ENCODE data around the gene MFSD11.
A peak's percentile ranks its signal among the peaks of the same experiment; 100 is the strongest.
"Not testable (repeated sequence)": the region's sequence is repeated elsewhere in the genome, so short reads cannot be mapped to it uniquely, and the experiment has no call there.

MFSD11 gene

DNA sequence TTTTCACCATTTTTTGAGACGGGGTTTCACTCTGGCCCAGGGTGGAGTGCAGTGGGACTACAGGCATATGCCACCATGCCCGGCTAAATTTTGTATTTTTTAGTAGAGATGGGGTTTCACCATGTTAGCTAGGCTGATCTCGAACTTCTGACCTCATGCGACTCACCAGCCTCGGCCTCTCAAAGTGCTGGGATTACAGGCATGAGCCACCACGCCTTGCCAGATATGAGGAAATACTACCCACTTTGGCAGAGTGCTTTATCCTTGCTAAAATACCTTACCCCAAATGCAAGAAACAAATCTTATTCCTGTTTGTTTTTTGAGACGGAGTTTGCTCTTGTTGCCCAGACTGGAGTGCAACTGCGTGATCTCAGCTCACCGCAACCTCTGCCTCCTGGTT is 67.4 kb downstream of the MFSD11 start:
- no peak for DNase-seq (ENCODE audit: low spot score)

- not testable (repeated sequence) for DNase-seq (ENCODE audit: low spot score)
Observed at GRCh38 chr17:76806151-76806550, 68.2 kb downstream of the MFSD11 start.

DNA sequence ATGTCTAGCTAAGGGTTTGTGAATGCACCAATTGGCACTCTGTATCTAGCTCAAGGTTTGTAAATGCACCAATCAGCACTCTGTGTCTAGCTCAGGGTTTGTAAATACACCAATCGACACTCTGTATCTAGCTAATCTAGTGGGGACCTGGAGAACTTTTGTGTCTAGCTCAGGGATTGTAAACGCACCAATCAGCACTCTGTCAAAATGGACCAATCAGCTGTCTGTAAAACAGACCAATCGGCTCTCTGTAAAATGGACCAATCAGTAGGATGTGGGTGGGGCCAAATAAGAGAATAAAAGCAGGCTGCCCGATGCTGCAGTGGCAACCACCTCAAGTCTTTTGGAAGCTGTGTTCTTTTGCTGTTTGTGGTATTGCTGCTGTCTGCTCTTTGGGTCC is 68.8 kb downstream of the MFSD11 start:
- DNase-seq (ENCODE audit: low spot score): not testable (repeated sequence)

- DNase-seq (ENCODE audit: low spot score): no peak
Observed at GRCh38 chr17:76808326-76808725, 70.4 kb downstream of the MFSD11 start.

DNA sequence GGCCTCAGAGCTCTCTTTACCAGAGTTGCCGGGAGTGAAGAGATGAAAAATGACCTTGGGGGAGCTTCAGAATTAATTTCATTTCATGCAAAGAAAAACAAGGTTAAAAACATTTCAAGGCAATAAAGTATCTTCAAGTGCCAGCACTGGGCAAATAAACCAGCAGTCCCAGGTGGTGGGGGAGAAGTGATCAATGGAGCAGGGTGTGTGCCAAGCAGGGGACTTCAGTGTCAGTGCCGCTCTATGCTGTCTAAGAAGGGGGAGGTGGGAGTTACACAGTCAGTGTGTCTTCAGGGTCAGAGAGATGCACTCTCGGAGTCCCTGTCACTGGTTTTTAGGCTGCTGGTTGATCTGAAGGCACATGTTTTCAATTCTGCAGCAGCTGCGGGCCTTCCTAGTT is 73.0 kb downstream of the MFSD11 start:
- no peak for DNase-seq (ENCODE audit: low spot score)

GRCh38 chr17:76811834-76812233 is 73.9 kb downstream of the MFSD11 start:
- DNase-seq (ENCODE audit: low spot score): no peak

GRCh38 chr17:76812263-76812662 is 74.3 kb downstream of the MFSD11 start:
- no peak for DNase-seq (ENCODE audit: low spot score)

- no peak for DNase-seq (ENCODE audit: low spot score)
Observed at GRCh38 chr17:76812968-76813367, 75.0 kb downstream of the MFSD11 start.

DNA sequence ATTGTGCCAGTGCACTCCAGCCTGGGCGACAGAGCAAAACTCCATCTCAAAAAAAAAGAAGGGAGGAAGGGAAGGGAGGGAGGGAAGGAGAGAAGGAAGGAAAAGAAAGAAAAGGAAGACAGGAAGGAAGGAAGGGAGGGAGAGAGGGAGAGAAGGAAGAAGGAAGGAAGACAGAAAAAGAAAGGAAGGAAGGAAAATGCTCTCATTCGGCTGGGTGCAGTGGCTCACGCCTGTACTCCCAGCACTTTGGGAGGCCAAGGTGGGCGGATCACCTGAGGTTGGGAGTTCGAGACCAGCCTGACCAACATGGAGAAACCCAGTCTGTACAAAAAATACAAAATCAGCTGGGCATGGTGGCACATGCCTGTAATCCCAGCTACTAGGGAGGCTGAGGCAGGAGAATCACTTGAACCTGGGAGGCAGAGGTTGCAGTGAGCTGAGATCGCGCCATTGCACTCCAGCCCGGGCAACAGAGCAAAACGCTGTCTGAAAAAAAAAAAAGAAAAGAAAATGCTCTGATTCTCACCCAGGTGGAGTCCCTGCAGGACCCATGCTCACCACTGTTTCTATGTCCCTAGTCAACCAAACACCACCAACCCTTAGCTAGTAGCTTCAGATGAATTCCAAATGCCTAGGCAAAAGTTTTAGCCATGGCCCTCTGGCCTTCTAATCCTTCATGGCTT is 78.1 kb downstream of the MFSD11 start:
- not testable (repeated sequence) for DNase-seq (ENCODE audit: low spot score)

GRCh38 chr17:76816590-76817135 is 78.7 kb downstream of the MFSD11 start:
- peak; percentile 53 for DNase-seq (ENCODE audit: low spot score)

GRCh38 chr17:76820039-76820438 is 82.1 kb downstream of the MFSD11 start:
- no peak for DNase-seq (ENCODE audit: low spot score)

- no peak for DNase-seq (ENCODE audit: low spot score)
Observed at GRCh38 chr17:76820561-76820960, 82.6 kb downstream of the MFSD11 start.

GRCh38 chr17:76822184-76822778 is 84.4 kb downstream of the MFSD11 start:
- no peak for DNase-seq (ENCODE audit: low spot score)

DNA sequence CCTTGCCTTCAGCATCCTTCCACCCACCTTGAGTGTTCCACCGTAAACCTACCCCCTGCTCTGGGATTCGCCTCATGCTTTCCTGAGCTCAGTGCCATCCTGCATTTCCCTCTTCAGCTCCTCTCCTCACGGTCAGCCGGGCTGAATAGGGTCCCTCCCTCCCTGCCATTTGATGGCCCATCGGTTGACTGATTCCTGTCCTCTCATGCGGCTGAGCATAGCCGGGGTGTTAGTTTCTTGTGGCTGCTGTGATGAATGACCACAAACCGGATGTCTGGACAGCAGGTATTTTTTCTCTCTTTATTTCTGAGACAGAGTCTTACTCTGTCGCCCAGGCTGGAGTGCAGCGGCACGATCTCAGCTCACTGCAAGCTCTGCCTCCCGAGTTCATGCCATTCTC is 86.2 kb downstream of the MFSD11 start:
- DNase-seq (ENCODE audit: low spot score): no peak

DNA sequence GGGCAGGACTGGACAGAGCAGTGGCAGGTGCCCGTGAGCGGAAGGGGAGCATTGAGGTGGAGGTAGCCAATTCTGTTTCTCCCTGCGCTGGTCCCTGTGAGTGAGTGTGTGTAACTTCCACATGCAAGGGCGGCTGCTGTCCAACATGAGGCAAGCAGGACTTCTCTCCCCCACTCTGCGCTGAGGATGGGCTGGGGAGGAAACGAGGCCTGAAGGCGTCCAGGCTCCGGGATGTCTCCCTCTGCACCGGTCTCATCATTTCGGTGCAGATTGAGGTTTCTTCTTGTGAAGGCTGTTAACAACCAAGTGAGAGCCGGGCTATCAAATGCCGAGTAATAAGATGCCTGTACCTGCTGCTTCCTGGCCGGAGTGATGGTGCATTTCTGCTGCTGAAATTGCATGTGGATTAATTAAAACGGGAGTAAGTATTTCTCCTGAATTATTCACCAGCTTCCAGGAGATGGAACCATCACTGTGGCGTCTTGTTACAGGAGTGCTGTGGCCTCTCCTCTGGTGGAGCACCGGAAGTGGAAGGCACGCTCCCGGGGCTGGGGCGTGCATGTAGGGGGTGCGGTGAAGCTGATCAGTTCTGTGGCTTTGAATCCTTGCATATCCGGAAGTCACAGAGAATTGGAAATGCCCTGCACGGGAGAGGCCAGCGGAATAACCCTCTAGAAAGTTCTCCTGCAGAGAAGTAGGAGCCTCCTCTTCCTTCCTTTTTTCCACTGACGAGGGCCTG is 88.6 kb downstream of the MFSD11 start:
- no peak for DNase-seq (ENCODE audit: low spot score)

DNA sequence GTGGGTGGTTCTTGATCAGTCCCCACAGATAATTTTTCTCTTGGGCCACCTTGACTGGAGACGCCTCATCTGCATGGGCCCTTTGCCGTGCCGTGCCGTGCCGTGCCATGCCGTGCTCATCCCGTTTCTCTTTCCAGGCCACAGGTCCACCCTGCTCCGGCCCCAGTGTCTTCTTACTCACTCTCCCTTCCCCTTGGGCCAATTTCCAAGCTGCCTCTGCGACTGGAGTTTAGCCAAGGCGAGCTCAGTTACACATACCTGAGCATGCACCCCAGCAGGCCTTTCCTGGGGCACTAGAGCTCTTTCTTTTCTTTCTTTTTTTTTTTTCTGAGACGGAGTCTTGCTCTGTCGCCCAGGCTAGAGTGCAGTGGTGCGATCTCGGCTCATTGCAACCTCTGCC is 89.8 kb downstream of the MFSD11 start:
- DNase-seq (ENCODE audit: low spot score): no peak
